SK-N-SH (cell line): ENCODE data around the gene SND1. TPM values are rescaled to one million over a fixed set of nuclear protein-coding genes. Genes with fewer than 3 reads are reported as not detected.

Source experiments
- CTCF ChIA-PET: fragments of 300-600, 350-600 bp; formaldehyde crosslinking; extraction: SDS; loops from one replicate; lab custom pipeline; 2021; lab: Yijun Ruan, JAX
- POLR2A ChIA-PET: fragments of 350-600 bp; sonication (Branson Sonifier 250); formaldehyde crosslinking; extraction: SDS; loops from one replicate; lab custom pipeline; 2020; ENCODE audit warnings: antibody characterized with exemption, inconsistent platforms; lab: Yijun Ruan, JAX
- DNase-seq: peaks from one replicate; pipeline ENCODE4 v3.0.0; 2012
- H2AFZ ChIP-seq: fragments of 200-600 bp; sonication (generic); 2 replicates; pipeline ENCODE4 v1.8.1; 2016; ENCODE audit warnings: antibody characterized with exemption, mild to moderate bottlenecking, low read depth
- H3F3A ChIP-seq: fragments of 200-600 bp; sonication (generic); replicated peaks from 2 replicates; pipeline ENCODE3; 2016; ENCODE audit warnings: antibody characterized with exemption, mild to moderate bottlenecking; ENCODE audit not compliant: insufficient read depth
- H3K27ac ChIP-seq, 2 experiments: fragments of 200-500 bp in 1 of 2; fragments of 200-600 bp in 1 of 2; sonication (Bioruptor generic) in 1 of 2; sonication (generic), shearing (Covaris generic) in 1 of 2; 2 replicates each; pipeline versions ENCODE4 v1.5.1 to v1.6.1; 2014 to 2016; ENCODE audit warnings: low read depth in 2 of 2, inconsistent platforms in 1 of 2, low read length in 1 of 2, mild to moderate bottlenecking in 1 of 2, mixed read lengths in 1 of 2
- H3K27me3 ChIP-seq: fragments of 200-600 bp; sonication (generic), shearing (Covaris generic); 2 replicates; pipeline ENCODE4 v1.6.1; 2016; ENCODE audit warnings: mixed run types; ENCODE audit not compliant: insufficient read depth
- H3K36me3 ChIP-seq, 2 experiments: fragments of 200-500 bp in 1 of 2; fragments of 200-600 bp in 1 of 2; sonication (Bioruptor generic) in 1 of 2; sonication (generic) in 1 of 2; replicated peaks in 1 of 2; 2 replicates each; pipeline versions ENCODE3 to v1.5.1; 2014 to 2016; ENCODE audit warnings: low read length in 1 of 2, mild to moderate bottlenecking in 1 of 2; ENCODE audit not compliant: insufficient read depth in 2 of 2, control insufficient read depth in 1 of 2
- H3K4me1 ChIP-seq, 2 experiments: fragments of 200-500 bp in 1 of 2; fragments of 200-600 bp in 1 of 2; sonication (Bioruptor generic) in 1 of 2; sonication (generic), shearing (Covaris generic) in 1 of 2; 2 replicates each; pipeline versions ENCODE4 v1.5.1 to v1.6.1; 2014 to 2016; ENCODE audit warnings: low read depth in 1 of 2, low read length in 1 of 2, mixed run types in 1 of 2; ENCODE audit not compliant: insufficient read depth in 2 of 2, control insufficient read depth in 1 of 2
- H3K4me2 ChIP-seq: fragments of 200-600 bp; sonication (generic), shearing (Covaris generic); 2 replicates; pipeline ENCODE4 v1.6.1; 2017; ENCODE audit warnings: mixed run types
- H3K4me3 ChIP-seq, 2 experiments: fragments of 200-500 bp in 1 of 2; fragments of 200-600 bp in 1 of 2; sonication (Bioruptor generic) in 1 of 2; sonication (generic), shearing (Covaris generic) in 1 of 2; 2 replicates each; pipeline versions ENCODE4 v1.5.1 to v1.8.1; 2014 to 2016; ENCODE audit warnings: low read depth in 2 of 2, inconsistent platforms in 1 of 2, low read length in 1 of 2, mild to moderate bottlenecking in 1 of 2, mixed read lengths in 1 of 2, moderate library complexity in 1 of 2
- H3K79me2 ChIP-seq: fragments of 200-600 bp; sonication (generic); 2 replicates; pipeline ENCODE4 v1.8.1; 2017; ENCODE audit warnings: mild to moderate bottlenecking; ENCODE audit not compliant: insufficient read depth
- H3K9ac ChIP-seq: fragments of 200-600 bp; sonication (generic); 2 replicates; pipeline ENCODE4 v1.6.1; 2017; ENCODE audit warnings: mixed run types
- H3K9me2 ChIP-seq: fragments of 200-600 bp; sonication (generic); 2 replicates; pipeline ENCODE4 v1.6.1; 2017; ENCODE audit warnings: mixed run types
- H3K9me3 ChIP-seq: fragments of 200-600 bp; sonication (generic); 2 replicates; pipeline ENCODE4 v1.6.1; 2017; ENCODE audit warnings: mixed run types, mild to moderate bottlenecking, moderate library complexity
- H4K20me1 ChIP-seq: fragments of 200-600 bp; sonication (generic); 2 replicates; pipeline ENCODE4 v1.6.1; 2017; ENCODE audit warnings: mild to moderate bottlenecking, mixed run types; ENCODE audit not compliant: insufficient read depth
- CHD2 ChIP-seq: fragments of 150-350 bp; IDR thresholded peaks from 2 replicates; pipeline ENCODE4 v1.6.1; 2018; ENCODE audit warnings: low read length; ENCODE audit not compliant: partially characterized antibody
- CTCF ChIP-seq: fragments of 200-600 bp; sonication (generic); IDR thresholded peaks from 2 replicates; pipeline ENCODE4 v1.6.1; 2017; ENCODE audit warnings: antibody characterized with exemption, mild to moderate bottlenecking, moderate library complexity
- EP300 ChIP-seq, 2 experiments: IDR thresholded peaks; 2 replicates each; pipeline versions ENCODE4 v1.4.0 to v1.6.1; 2012; ENCODE audit warnings: borderline replicate concordance in 1 of 2, low read depth in 1 of 2, low read length in 1 of 2
- EZH2phosphoT487 ChIP-seq: fragments of 200-600 bp; sonication (generic); IDR thresholded peaks from 2 replicates; pipeline ENCODE4 v1.6.1; 2017; ENCODE audit warnings: low read depth, mixed run types, mild to moderate bottlenecking, antibody characterized with exemption, moderate library complexity, borderline replicate concordance
- FOSL2 ChIP-seq: IDR thresholded peaks from 2 replicates; pipeline ENCODE4 v1.4.0; 2012; ENCODE audit warnings: low read depth, mild to moderate bottlenecking, moderate library complexity, borderline replicate concordance
- FOXJ3 ChIP-seq: sonication (generic); formaldehyde crosslinking; IDR thresholded peaks from 2 replicates; pipeline ENCODE4 v1.5.1; 2020; ENCODE audit warnings: mild to moderate bottlenecking, missing genetic modification reagents
- GABPA ChIP-seq: IDR thresholded peaks from 2 replicates; pipeline ENCODE4 v1.4.0; 2012; ENCODE audit warnings: low read depth, mild to moderate bottlenecking
- JUND ChIP-seq: IDR thresholded peaks from 2 replicates; pipeline ENCODE4 v1.4.0; 2012
- MAX ChIP-seq: IDR thresholded peaks from 2 replicates; pipeline ENCODE4 v1.4.0; 2012; ENCODE audit warnings: low read depth
- MEF2A ChIP-seq: IDR thresholded peaks from 2 replicates; pipeline ENCODE4 v1.4.0; 2012; ENCODE audit warnings: low read depth, borderline replicate concordance
- MXI1 ChIP-seq: IDR thresholded peaks from 2 replicates; pipeline ENCODE4 v1.6.1; 2012; ENCODE audit warnings: mild to moderate bottlenecking, low read depth, low read length, improper control_type of control experiment
- RCOR1 ChIP-seq: fragments of 150-350 bp; IDR thresholded peaks from 2 replicates; pipeline ENCODE4 v1.6.1; 2017; ENCODE audit warnings: antibody characterized with exemption, low read length
- RFX5 ChIP-seq: IDR thresholded peaks from 2 replicates; pipeline ENCODE4 v1.6.1; 2012; ENCODE audit warnings: mild to moderate bottlenecking, improper control_type of control experiment, low read length
- RXRA ChIP-seq: IDR thresholded peaks from 2 replicates; pipeline ENCODE4 v1.4.0; 2012; ENCODE audit warnings: low read depth, mild to moderate bottlenecking, borderline replicate concordance
- SMC3 ChIP-seq: IDR thresholded peaks from 2 replicates; pipeline ENCODE4 v1.6.1; 2012; ENCODE audit warnings: low read depth, low read length, improper control_type of control experiment
- USF1 ChIP-seq: IDR thresholded peaks from 2 replicates; pipeline ENCODE4 v1.4.0; 2012; ENCODE audit warnings: low read depth, borderline replicate concordance
- USF2 ChIP-seq: fragments of 150-350 bp; IDR thresholded peaks from 2 replicates; pipeline ENCODE4 v1.6.1; 2017; ENCODE audit warnings: antibody characterized with exemption, low read length, low read depth, borderline replicate concordance
- WGBS: methylation state at CpG from one replicate; pipeline ENCODE4 v1.1.6; 2017; ENCODE audit warnings: low lambda C conversion rate; 5-methylcytosine and 5-hydroxymethylcytosine counted together
- polyA plus RNA-seq, 3 experiments: library from polyadenylated mRNA; depleted of rRNA; stranded (reverse); fragments of >200 nt; gene quantifications; 2 replicates each; pipeline ENCODE4 v1.2.3, GENCODE V29; 2012

SND1 gene
- polyA plus RNA-seq, 1 of the 3 experiments (the other 2 are of a cell fraction): 165 TPM

GRCh38 chr7:128006550-128007302, 354.7 kb downstream of the SND1 start:
- peaks cover 3% of the 10 kb centered on the region; the same call in 1 of the 2 replicates for H4K20me1 ChIP-seq
- H3F3A ChIP-seq: no peaks in the 10 kb centered on the region
- no peaks in the 10 kb centered on the region for H3K79me2 ChIP-seq
- H3K27me3 ChIP-seq: no peaks in the 10 kb centered on the region
- ChIA-PET POLR2A (no interaction called here), CTCF (interaction anchor here (0.5 to 3.6 kb wide), 6 partner anchors 13 to 298 kb away, joined by 3 to 16 read pairs (median 5); no protein-coding TSS in a partner anchor)
- H3K9me3 ChIP-seq: no peaks in the 10 kb centered on the region
- 86% methylated on average over 8 of the region's 8 CpGs for WGBS
- peaks cover 0 to 13% of the 10 kb centered on the region in 2 experiments; a peak in 1 of 4 replicates for H3K4me1 ChIP-seq
- no peak for DNase-seq
- peaks cover 0 to 29% of the 10 kb centered on the region in 2 experiments for H3K36me3 ChIP-seq
- no peak overlapping the region for H3K9ac ChIP-seq
- no peak overlapping the region for H3K27ac ChIP-seq
- no peak for TF ChIP-seq RCOR1
- no peak for TF ChIP-seq USF2
- no peak for TF ChIP-seq USF1
- no peak for TF ChIP-seq JUND
- TF ChIP-seq MAX: no peak
- no peak for TF ChIP-seq MXI1
- TF ChIP-seq CHD2: no peak
- no peak for TF ChIP-seq RXRA
- TF ChIP-seq FOXJ3 (CRISPR knock-in tag): no peak
- TF ChIP-seq EZH2phosphoT487: no peak
- no peak for TF ChIP-seq GABPA
- H3K4me3 ChIP-seq: no peak overlapping the region
- H3K4me2 ChIP-seq: no peak overlapping the region
- no peak overlapping the region for H2AFZ ChIP-seq
- no peaks in the 10 kb centered on the region for H3K9me2 ChIP-seq

GRCh38 chr7:128007303-128007680, 355.3 kb downstream of the SND1 start:
- Histone ChIP-seq H3F3A (no peaks in the 10 kb centered on the region), H3K27ac (no peak overlapping the region), H3K9me2 (no peaks in the 10 kb centered on the region), H3K4me1 (peaks cover 0 to 13% of the 10 kb centered on the region in 2 experiments; a peak in 1 of 4 replicates), H3K79me2 (no peaks in the 10 kb centered on the region), H3K9ac (no peak overlapping the region)
- 94% methylated on average over 3 of the region's 3 CpGs for WGBS
- TF ChIP-seq SMC3 (no peak), JUND (no peak), RCOR1 (no peak), EP300 (IDR thresholded peaks at IDR 0.05; ENCODE audit: borderline replicate concordance in 1 of 2, low read depth in 1 of 2, low read length in 1 of 2) (no peak), FOXJ3 (CRISPR knock-in tag) (no peak), RFX5 (no peak), FOSL2 (no peak), USF1 (no peak), CTCF (no peak), MEF2A (no peak)
- TF ChIP-seq, all 33 proteins: peak for 0
- Histone ChIP-seq H3K36me3 (peaks cover 0 to 26% of the 10 kb centered on the region in 2 experiments), H2AFZ (no peak overlapping the region), H4K20me1 (peaks cover 3% of the 10 kb centered on the region; the same call in 1 of the 2 replicates), H3K9me3 (no peaks in the 10 kb centered on the region), H3K27me3 (no peaks in the 10 kb centered on the region), H3K4me3 (no peak overlapping the region), H3K4me2 (no peak overlapping the region)
- POLR2A ChIA-PET: no interaction called here
- no peak for DNase-seq
- CTCF ChIA-PET: interaction anchor here (0.5 to 3.6 kb wide), 3 partner anchors 12 to 207 kb away, joined by 3 to 16 read pairs (median 3); no protein-coding TSS in a partner anchor
